GM12875 (cell line): ENCODE measurements around the gene ERICH3.

Experiments
- H3K4me3 ChIP-seq: one replicate; pipeline ENCODE4 v1.5.1; 2011; ENCODE audit warnings: low read depth, low read length, control low read depth
- TF ChIP-seq, protein P1 (sequence below): IDR thresholded peaks from 2 replicates; pipeline ENCODE4 v1.5.1; 2011; ENCODE audit warnings: low read depth, mild to moderate bottlenecking, control low read depth, inconsistent platforms, low read length, moderate library complexity, borderline replicate concordance; ENCODE audit not compliant: insufficient read depth

The ERICH3 gene

DNA sequence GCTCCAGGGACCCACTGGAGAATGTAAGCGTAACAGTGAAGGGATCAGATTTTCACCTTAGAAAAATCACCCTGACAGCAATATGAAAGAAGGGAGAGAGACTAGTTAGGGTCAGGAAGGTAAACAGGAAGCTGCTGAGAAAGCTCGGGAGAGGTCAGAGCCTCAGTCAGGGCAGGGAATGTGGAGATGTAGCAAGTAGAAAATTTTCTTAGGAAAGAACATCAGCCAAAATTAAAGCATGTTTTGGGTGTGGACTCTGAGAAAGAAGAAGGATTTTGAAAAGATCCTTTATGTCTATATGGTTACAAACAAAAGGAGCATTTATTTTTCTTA is 16.7 kb upstream of the ERICH3 start:
- H3K4me3 ChIP-seq, result no peak overlapping the region
- TF ChIP-seq, protein P1, sequence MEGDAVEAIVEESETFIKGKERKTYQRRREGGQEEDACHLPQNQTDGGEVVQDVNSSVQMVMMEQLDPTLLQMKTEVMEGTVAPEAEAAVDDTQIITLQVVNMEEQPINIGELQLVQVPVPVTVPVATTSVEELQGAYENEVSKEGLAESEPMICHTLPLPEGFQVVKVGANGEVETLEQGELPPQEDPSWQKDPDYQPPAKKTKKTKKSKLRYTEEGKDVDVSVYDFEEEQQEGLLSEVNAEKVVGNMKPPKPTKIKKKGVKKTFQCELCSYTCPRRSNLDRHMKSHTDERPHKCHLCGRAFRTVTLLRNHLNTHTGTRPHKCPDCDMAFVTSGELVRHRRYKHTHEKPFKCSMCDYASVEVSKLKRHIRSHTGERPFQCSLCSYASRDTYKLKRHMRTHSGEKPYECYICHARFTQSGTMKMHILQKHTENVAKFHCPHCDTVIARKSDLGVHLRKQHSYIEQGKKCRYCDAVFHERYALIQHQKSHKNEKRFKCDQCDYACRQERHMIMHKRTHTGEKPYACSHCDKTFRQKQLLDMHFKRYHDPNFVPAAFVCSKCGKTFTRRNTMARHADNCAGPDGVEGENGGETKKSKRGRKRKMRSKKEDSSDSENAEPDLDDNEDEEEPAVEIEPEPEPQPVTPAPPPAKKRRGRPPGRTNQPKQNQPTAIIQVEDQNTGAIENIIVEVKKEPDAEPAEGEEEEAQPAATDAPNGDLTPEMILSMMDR, result no peak

DNA sequence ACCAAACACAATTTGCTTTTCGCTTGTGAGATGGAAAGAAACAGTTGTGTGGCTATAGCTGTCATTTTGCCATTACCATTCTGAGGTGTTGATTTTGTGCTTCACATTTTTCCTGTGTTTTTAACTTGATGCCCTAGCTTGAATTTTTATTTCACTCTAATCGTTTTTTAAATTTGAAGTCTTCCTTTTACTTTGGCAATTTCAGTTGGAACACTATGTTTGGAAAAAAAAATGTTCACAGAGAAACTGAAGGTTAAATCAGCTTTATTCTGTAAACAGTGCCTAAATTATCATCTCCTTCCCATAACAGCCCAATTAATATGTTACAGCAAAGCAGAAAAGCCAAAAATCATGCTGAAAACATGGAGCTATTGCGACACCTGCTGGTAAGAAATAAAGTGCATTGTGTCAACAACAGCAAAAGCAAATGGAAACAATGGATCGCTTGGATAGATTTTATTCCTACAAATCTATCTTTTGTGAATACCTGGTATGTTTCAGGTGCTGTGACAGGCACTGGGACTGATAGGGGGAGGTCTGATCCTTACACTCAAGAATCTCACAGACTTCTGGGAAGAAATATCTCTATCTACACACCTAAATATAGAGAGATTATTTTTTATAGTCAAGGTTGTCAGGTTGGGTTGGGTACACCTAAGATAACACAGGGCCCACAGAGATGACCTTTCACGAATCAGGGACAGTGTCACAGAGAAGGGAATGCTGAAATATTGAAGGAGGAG is 16.2 kb upstream of the ERICH3 start:
- H3K4me3 ChIP-seq, result no peak overlapping the region
- TF ChIP-seq, protein P1, result peak; percentile 52; the same call in 1 of the 2 replicates

DNA sequence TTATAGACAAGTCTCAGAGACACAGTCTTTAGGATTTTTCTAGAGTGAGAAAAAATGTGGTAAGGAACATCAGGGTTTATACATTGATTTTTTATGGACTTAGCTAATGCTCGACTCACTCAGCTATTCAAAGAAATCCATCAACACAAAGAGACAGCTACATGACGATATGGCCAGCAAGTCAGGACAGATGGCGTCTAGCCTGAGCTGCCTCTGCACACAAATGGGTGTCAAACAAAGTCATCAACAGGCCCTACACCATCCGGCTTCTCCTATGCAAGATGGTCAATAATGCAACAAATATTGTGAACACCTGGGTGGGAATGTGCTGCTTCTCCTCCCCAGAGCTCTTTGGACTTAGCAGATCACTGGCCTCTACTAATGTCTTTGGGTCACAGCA is 13.3 kb upstream of the ERICH3 start:
- H3K4me3 ChIP-seq, result no peak overlapping the region
- TF ChIP-seq, protein P1, result no peak

DNA sequence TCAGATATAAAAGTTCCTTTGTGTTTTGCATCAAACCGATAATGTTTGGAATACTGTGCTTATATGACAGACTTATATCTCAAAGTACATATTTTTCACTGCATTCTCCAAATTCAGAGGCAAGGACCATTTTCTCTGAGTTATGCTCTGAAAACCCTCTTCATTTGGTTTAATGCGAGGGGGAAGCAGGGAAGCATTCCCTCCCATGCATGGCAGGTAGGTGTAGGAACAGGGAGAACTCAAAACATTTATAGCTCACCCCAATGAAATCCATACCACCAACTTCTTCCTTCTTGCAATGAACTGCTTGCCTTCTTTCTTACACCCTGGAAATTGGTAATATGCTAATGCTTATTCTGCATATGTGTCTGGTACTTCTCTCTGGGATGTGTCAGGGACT is 10.7 kb upstream of the ERICH3 start:
- no peak overlapping the region for H3K4me3 ChIP-seq
- TF ChIP-seq, protein P1, result no peak

DNA sequence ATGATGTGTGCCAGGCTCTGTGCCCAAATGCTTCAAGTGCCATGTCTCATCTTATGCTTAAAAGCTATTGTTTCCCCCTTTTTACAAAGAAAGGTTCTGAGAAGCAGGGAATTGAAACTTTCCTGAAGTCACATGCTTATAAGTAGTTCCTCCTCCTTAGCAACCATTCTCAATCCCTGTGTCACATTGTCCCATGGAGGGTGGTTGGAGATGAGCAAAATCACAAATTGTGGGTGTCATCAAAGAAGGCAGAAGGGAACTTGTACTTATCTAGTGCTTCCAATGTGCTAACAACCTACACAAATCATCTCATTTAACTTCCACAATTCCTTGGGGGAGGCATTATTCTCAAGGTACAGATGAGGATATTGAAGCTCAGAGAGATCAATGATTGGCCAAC is 10.1 kb upstream of the ERICH3 start:
- no peak overlapping the region for H3K4me3 ChIP-seq
- TF ChIP-seq, protein P1, result no peak

DNA sequence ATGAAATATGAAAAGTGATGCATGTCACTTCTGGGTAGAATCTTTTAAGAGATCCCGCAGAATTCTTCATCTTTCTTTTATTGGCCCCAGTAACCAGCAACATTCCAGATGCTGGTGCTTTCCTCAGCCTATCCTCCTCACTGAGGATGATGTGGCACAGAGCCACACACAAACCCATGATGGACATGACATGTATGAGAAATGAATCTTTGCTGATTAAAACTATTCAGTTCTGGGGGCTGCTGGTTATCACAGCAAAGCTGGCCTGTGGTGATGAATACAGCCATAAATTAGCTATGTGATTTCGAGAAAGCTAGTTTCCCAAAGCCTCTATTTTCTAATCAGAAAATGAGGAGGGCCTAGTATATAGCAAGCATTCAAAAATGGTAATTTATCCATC is 8.3 kb upstream of the ERICH3 start:
- no peak overlapping the region for H3K4me3 ChIP-seq
- TF ChIP-seq, protein P1, result no peak

DNA sequence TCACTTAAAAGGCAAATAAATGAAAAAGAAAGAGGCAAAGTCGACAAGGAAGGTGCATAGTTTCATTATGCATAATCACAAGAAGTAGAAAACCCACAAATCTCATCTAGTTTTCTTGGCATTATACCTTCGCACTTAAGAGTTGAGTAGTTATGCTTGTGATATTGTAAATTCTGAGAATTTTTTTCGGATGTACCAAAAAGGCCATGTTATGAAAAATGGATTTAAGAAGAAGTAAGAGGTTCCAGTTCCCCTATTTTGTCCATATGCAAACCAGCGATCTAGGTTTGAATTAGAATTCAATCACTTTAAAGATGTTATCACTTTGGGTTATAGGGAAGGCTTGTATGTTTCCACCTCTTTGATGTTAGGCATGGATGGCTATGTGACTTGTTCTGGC is 7.9 kb upstream of the ERICH3 start:
- TF ChIP-seq, protein P1, result no peak
- H3K4me3 ChIP-seq, result no peak overlapping the region
